Transverse colon (tissue), 3 donors: ENCODE results near the gene TST.

Experiments
- POLR2A ChIP-seq: fragments of 450-650 bp; IDR thresholded peaks from one replicate; pipeline ENCODE4 v1.6.1; 2016; ENCODE audit warnings: antibody characterized with exemption, mild to moderate bottlenecking, moderate library complexity
- TF ChIP-seq, protein P1 (sequence below), 5 experiments: fragments of 200-600 bp in 3 of 5; fragments of 450-650 bp in 2 of 5; sonication (generic) in 3 of 5; IDR thresholded peaks; 1 replicate in 2 of 5; 2 replicates in 3 of 5; pipeline ENCODE4 v1.5.1; 2016 to 2017; ENCODE audit warnings: antibody characterized with exemption in 5 of 5, inconsistent platforms in 3 of 5, mild to moderate bottlenecking in 2 of 5, moderate library complexity in 1 of 5

DNA sequence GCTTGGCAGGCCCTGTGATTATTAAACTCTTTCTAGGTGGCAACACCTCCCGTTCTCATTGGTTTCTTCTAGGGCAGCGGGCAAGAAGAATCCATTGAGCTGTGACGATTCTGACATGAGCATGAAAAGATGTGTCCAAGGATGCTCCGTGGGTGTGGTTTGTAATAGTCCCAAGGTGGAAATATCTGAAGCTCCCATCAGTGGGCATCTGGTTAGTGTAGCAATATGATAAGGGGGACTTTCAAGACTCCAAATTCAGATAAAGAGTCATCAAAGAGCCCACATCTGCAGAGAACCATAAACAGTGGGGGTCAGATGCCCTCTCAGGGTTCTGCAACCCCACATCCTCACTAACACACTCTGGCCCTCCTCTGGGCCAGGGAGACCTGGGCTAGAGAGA lies 42.6 kb downstream of the TST start:
- TF ChIP-seq, protein P1, sequence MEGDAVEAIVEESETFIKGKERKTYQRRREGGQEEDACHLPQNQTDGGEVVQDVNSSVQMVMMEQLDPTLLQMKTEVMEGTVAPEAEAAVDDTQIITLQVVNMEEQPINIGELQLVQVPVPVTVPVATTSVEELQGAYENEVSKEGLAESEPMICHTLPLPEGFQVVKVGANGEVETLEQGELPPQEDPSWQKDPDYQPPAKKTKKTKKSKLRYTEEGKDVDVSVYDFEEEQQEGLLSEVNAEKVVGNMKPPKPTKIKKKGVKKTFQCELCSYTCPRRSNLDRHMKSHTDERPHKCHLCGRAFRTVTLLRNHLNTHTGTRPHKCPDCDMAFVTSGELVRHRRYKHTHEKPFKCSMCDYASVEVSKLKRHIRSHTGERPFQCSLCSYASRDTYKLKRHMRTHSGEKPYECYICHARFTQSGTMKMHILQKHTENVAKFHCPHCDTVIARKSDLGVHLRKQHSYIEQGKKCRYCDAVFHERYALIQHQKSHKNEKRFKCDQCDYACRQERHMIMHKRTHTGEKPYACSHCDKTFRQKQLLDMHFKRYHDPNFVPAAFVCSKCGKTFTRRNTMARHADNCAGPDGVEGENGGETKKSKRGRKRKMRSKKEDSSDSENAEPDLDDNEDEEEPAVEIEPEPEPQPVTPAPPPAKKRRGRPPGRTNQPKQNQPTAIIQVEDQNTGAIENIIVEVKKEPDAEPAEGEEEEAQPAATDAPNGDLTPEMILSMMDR (IDR thresholded peaks at IDR 0.05), result no peak
- TF ChIP-seq POLR2A, result no peak
